Gastrocnemius medialis (tissue), 4 donors: ENCODE data around the gene CCL14.

Source experiments
- CTCF ChIP-seq, 5 experiments: fragments of 450-650 bp in 3 of 5; fragments of 200-600 bp in 2 of 5; sonication (generic) in 2 of 5; IDR thresholded peaks in 4 of 5; conservative IDR thresholded peaks in 1 of 5; 1 replicate in 4 of 5; 2 replicates in 1 of 5; pipeline ENCODE4 v1.5.1; 2016 to 2019; ENCODE audit warnings: antibody characterized with exemption in 5 of 5, mild to moderate bottlenecking in 3 of 5, moderate library complexity in 3 of 5
- POLR2A ChIP-seq, 2 donors: fragments of 450-650 bp; IDR thresholded peaks; one replicate each; pipeline ENCODE4 v1.6.1; 2017; ENCODE audit warnings: antibody characterized with exemption in 2 of 2, mild to moderate bottlenecking in 2 of 2, moderate library complexity in 2 of 2

- no peak for TF ChIP-seq CTCF (IDR thresholded peaks at IDR 0.05 in 4 of 5, conservative IDR thresholded peaks at IDR 0.05 in 1 of 5)
- no peak for TF ChIP-seq POLR2A (IDR thresholded peaks at IDR 0.05)
Observed at GRCh38 chr17:36024106-36024869, 37.8 kb upstream of the CCL14 start.
